ENCODE data around the gene GCM1. TPM values are rescaled to one million over a fixed set of nuclear protein-coding genes. Genes with fewer than 3 reads are reported as not detected.

Gene GCM1
- polyA plus RNA-seq, 1 experiment = not detected

DNA sequence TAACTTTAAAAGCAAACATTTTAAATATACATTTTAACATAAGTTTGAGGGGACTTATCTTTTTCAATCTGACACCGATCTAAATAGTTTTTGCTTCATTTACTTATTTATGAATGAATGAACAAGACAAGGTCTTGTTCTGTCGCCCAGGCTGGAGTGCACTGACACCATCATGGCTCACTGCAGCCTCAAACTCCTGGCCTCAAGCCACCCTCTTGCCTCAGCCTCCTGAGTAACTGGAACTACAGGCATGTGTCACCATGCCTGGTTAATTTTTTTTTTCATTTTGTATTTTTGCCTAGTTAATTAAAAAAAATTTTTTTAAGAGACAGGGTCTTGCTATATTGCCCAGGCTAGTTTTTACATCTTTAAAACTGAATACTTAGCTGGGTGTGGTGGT is 58.1 kb downstream of the GCM1 start:
- TF ChIP-seq, protein P1, sequence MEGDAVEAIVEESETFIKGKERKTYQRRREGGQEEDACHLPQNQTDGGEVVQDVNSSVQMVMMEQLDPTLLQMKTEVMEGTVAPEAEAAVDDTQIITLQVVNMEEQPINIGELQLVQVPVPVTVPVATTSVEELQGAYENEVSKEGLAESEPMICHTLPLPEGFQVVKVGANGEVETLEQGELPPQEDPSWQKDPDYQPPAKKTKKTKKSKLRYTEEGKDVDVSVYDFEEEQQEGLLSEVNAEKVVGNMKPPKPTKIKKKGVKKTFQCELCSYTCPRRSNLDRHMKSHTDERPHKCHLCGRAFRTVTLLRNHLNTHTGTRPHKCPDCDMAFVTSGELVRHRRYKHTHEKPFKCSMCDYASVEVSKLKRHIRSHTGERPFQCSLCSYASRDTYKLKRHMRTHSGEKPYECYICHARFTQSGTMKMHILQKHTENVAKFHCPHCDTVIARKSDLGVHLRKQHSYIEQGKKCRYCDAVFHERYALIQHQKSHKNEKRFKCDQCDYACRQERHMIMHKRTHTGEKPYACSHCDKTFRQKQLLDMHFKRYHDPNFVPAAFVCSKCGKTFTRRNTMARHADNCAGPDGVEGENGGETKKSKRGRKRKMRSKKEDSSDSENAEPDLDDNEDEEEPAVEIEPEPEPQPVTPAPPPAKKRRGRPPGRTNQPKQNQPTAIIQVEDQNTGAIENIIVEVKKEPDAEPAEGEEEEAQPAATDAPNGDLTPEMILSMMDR (IDR thresholded peaks at IDR 0.05; ENCODE audit: low read depth, low read length) = no peak
- Histone ChIP-seq H3K27ac (ENCODE audit: low read depth, low read length) (no peak overlapping the region), H3K27me3 (ENCODE audit: control insufficient read depth, insufficient read depth, low read length) (no peaks in the 10 kb centered on the region), H3K9me3 (ENCODE audit: control insufficient read depth, insufficient read depth, low read length) (no peaks in the 10 kb centered on the region), H3K4me3 (ENCODE audit: low read depth, low read length) (no peak overlapping the region)
- no peak for DNase-seq (ENCODE audit: low read depth, low spot score)
- CTCF ChIA-PET = no interaction called here
- POLR2A ChIA-PET = no interaction called here

DNA sequence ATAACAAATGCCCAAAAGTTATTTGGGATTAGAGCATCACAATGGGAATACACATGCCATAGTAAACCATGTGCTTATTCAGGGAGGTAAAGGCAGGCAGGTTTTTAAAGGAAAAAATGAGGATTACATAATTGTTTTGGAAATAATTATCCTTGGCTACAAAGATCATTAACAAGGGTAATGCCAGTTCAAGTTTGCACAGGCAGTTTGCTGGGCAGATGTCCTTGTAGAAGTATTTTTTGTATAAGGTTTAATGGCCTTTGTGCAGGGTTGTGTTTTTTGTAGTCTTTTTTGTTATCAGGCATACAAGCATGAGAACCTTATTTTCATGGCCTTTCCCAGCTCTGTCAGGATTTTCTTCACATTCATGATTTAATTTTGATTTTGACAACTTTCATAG is 58.7 kb downstream of the GCM1 start:
- TF ChIP-seq, protein P1 (IDR thresholded peaks at IDR 0.05; ENCODE audit: low read depth, low read length) = no peak
- ChIA-PET POLR2A (no interaction called here), CTCF (no interaction called here)
- no peak overlapping the region for H3K27ac ChIP-seq (ENCODE audit: low read depth, low read length)
- no peak for DNase-seq (ENCODE audit: low read depth, low spot score)
- no peaks in the 10 kb centered on the region for H3K9me3 ChIP-seq (ENCODE audit: control insufficient read depth, insufficient read depth, low read length)
- H3K4me3 ChIP-seq (ENCODE audit: low read depth, low read length) = no peak overlapping the region
- no peaks in the 10 kb centered on the region for H3K27me3 ChIP-seq (ENCODE audit: control insufficient read depth, insufficient read depth, low read length)

DNA sequence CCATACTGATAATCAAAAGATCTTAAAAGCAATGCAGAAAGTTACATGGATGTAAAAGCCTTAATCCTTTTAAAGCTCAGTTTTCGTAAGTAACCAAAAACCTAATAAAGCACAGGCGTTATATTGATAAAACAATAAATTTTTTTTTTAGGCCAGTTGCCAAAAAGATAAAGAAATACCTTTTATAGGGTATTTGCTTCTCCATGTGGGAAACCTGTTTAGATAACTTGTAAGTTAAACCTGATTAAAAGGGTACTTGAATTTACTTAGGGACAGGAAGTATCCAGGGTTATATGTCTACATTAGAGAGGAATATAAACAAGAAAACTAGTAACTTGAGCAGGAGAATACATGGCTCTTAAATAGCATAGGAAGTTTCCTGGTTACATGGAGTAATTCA is 62.3 kb downstream of the GCM1 start:
- CTCF ChIA-PET = no interaction called here
- POLR2A ChIA-PET = no interaction called here
- no peak for DNase-seq (ENCODE audit: low read depth, low spot score)
- no peak overlapping the region for H3K27ac ChIP-seq (ENCODE audit: low read depth, low read length)
- no peak overlapping the region for H3K4me3 ChIP-seq (ENCODE audit: low read depth, low read length)
- no peaks in the 10 kb centered on the region for H3K27me3 ChIP-seq (ENCODE audit: control insufficient read depth, insufficient read depth, low read length)
- no peaks in the 10 kb centered on the region for H3K9me3 ChIP-seq (ENCODE audit: control insufficient read depth, insufficient read depth, low read length)
- TF ChIP-seq, protein P1 (IDR thresholded peaks at IDR 0.05; ENCODE audit: low read depth, low read length) = no peak

DNA sequence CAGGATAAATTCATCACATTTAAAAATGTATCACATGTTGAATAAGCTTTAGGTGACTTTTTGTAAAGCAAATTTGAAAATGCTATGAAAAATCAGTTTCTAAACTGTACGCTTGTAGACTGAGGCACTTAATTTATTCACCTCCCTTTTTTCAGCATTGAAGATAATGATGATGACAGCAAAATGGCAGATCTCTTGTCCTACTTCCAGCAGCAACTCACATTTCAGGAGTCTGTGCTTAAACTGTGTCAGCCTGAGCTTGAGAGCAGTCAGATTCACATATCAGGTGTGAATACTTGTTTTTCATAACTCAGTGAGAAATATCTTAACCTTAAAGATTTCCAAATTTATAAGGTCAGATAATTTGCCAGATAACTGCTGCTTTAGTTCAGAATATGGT is 67.8 kb downstream of the GCM1 start:
- TF ChIP-seq, protein P1 (IDR thresholded peaks at IDR 0.05; ENCODE audit: low read depth, low read length) = no peak
- H3K4me3 ChIP-seq (ENCODE audit: low read depth, low read length) = no peak overlapping the region
- H3K9me3 ChIP-seq (ENCODE audit: control insufficient read depth, insufficient read depth, low read length) = no peaks in the 10 kb centered on the region
- H3K27ac ChIP-seq (ENCODE audit: low read depth, low read length) = no peak overlapping the region
- DNase-seq (ENCODE audit: low read depth, low spot score) = no peak
- no peaks in the 10 kb centered on the region for H3K27me3 ChIP-seq (ENCODE audit: control insufficient read depth, insufficient read depth, low read length)
- CTCF ChIA-PET = interaction anchor here (0.6 to 1.1 kb wide), 4 partner anchors 12 to 403 kb away, joined by 3 to 6 read pairs (median 3); no protein-coding TSS in a partner anchor
- POLR2A ChIA-PET = interaction anchor here (0.8 kb wide), 1 partner anchor 313 kb away, joined by 4 read pairs; no protein-coding TSS in a partner anchor

Small RNA genes within 50 kb of the gene (small RNA-seq; reads per million reads assigned to genes)
- gene RN7SL244P (ENCODE audit: insufficient read length, low read depth) (not detected), gene RNU6-464P (ENCODE audit: insufficient read length, low read depth) (not detected)

Other genes starting within 250 kb of the GCM1 start
- gene GSTA3, start 239.1 kb downstream of the GCM1 start, polyA plus RNA-seq (2011; rRNA removed) = not detected in 2 replicates
- gene GSTA4, start 153.6 kb downstream of the GCM1 start, polyA plus RNA-seq (2011; rRNA removed) = 60.2 and 76.7 TPM in 2 replicates
- gene CILK1, start 87.0 kb downstream of the GCM1 start, polyA plus RNA-seq (2011; rRNA removed) = 13.3 and 17.7 TPM in 2 replicates
- 74.0 and 90.2 TPM in 2 replicates for gene FBXO9, start 83.4 kb downstream of the GCM1 start, polyA plus RNA-seq (2011; rRNA removed)
- 68.3 and 81.6 TPM in 2 replicates for gene ELOVL5, start 200.1 kb upstream of the GCM1 start, polyA plus RNA-seq (2011; rRNA removed)